WTC11 (cell line): ENCODE measurements around the gene WDHD1. TPM values are rescaled to one million over a fixed set of nuclear protein-coding genes. Genes with fewer than 3 reads are reported as not detected.

Source experiments
- ATAC-seq: fragments of 200-7000 bp; cut with Tn5 transposase; 2 replicates; pipeline ENCODE4 v1.10.0; 2021; ENCODE audit warnings: mild to moderate bottlenecking, moderate library complexity
- CTCF ChIA-PET: fragments of 300-600 bp; sonication (Branson Sonifier 250); formaldehyde crosslinking; loops from one replicate; lab custom pipeline; 2021; ENCODE audit warnings: antibody characterized with exemption; lab: Charles Lee
- POLR2A ChIA-PET: fragments of 350-600 bp; sonication (Branson Sonifier 250); formaldehyde crosslinking; loops from one replicate; lab custom pipeline; 2021; ENCODE audit warnings: antibody characterized with exemption; lab: Charles Lee
- DNase-seq: peaks from one replicate; pipeline ENCODE4 v3.0.0; 2021; ENCODE audit warnings: low spot score
- H3K27ac Mint-ChIP-seq: 2 replicates; pipeline ENCODE4 v1.8.0; 2021; ENCODE audit warnings: mixed read lengths
- H3K27me3 Mint-ChIP-seq: 2 replicates; pipeline ENCODE4 v1.8.0; 2021; ENCODE audit warnings: low read depth, mild to moderate bottlenecking, moderate library complexity, mixed read lengths
- H3K36me3 Mint-ChIP-seq: 2 replicates; pipeline ENCODE4 v1.8.0; 2021; ENCODE audit warnings: mixed read lengths
- H3K4me1 Mint-ChIP-seq: 2 replicates; pipeline ENCODE4 v1.8.0; 2022; ENCODE audit warnings: mixed read lengths
- H3K4me3 Mint-ChIP-seq: 2 replicates; pipeline ENCODE4 v1.8.0; 2021; ENCODE audit warnings: mild to moderate bottlenecking, moderate library complexity, mixed read lengths
- H3K9me3 Mint-ChIP-seq: 2 replicates; pipeline ENCODE4 v1.8.0; 2021; ENCODE audit warnings: mixed read lengths
- ATF2 ChIP-seq: sonication (generic); formaldehyde crosslinking; IDR thresholded peaks from 2 replicates; pipeline ENCODE4 v1.8.1; 2022; ENCODE audit warnings: low read depth, missing genetic modification reagents, borderline replicate concordance
- ATF3 ChIP-seq: sonication (generic); formaldehyde crosslinking; conservative IDR thresholded peaks from 2 replicates; pipeline ENCODE4 v1.8.1; 2022; ENCODE audit warnings: mild to moderate bottlenecking, missing genetic modification reagents
- CBFB ChIP-seq: sonication (generic); formaldehyde crosslinking; IDR thresholded peaks from 2 replicates; pipeline ENCODE4 v1.8.1; 2022; ENCODE audit warnings: mild to moderate bottlenecking, low read depth, missing genetic modification reagents
- CDX4 ChIP-seq: fragments of 250-450 bp; sonication (Bioruptor Pico); IDR thresholded peaks from 2 replicates; pipeline ENCODE4 v1.9.0; 2021; ENCODE audit warnings: moderate library complexity, mild to moderate bottlenecking, inconsistent platforms, borderline replicate concordance
- CREM ChIP-seq: sonication (generic); formaldehyde crosslinking; IDR thresholded peaks from 2 replicates; pipeline ENCODE4 v1.8.1; 2022; ENCODE audit warnings: mild to moderate bottlenecking, missing genetic modification reagents, moderate library complexity
- FOXK1 ChIP-seq: sonication (generic); formaldehyde crosslinking; IDR thresholded peaks from 2 replicates; pipeline ENCODE4 v1.8.0; 2022; ENCODE audit warnings: mild to moderate bottlenecking, moderate library complexity, missing genetic modification reagents
- FOXP1 ChIP-seq: sonication (generic); formaldehyde crosslinking; IDR thresholded peaks from 2 replicates; pipeline ENCODE4 v1.8.0; 2022; ENCODE audit warnings: missing genetic modification reagents, mild to moderate bottlenecking, moderate library complexity, borderline replicate concordance
- FOXP4 ChIP-seq: sonication (generic); formaldehyde crosslinking; IDR thresholded peaks from 2 replicates; pipeline ENCODE4 v1.8.0; 2022; ENCODE audit warnings: mild to moderate bottlenecking, missing genetic modification reagents
- GTF2I ChIP-seq: fragments of 250-450 bp; sonication (Bioruptor Pico); conservative IDR thresholded peaks from 2 replicates; pipeline ENCODE4 v1.4.0; 2021; ENCODE audit warnings: mild to moderate bottlenecking
- IRF1 ChIP-seq: sonication (generic); formaldehyde crosslinking; IDR thresholded peaks from 2 replicates; pipeline ENCODE4 v1.8.0; 2023; ENCODE audit warnings: missing genetic modification reagents
- NFYB ChIP-seq: sonication (generic); formaldehyde crosslinking; conservative IDR thresholded peaks from 2 replicates; pipeline ENCODE4 v1.8.0; 2022; ENCODE audit warnings: low read depth, missing genetic modification reagents
- USF1 ChIP-seq: sonication (generic); formaldehyde crosslinking; IDR thresholded peaks from 2 replicates; pipeline ENCODE4 v1.8.0; 2022; ENCODE audit warnings: mild to moderate bottlenecking, missing genetic modification reagents
- ZNF121 ChIP-seq: sonication (generic); formaldehyde crosslinking; IDR thresholded peaks from 2 replicates; pipeline ENCODE4 v1.8.0; 2023; ENCODE audit warnings: missing genetic modification reagents
- ZNF512 ChIP-seq: sonication (generic); formaldehyde crosslinking; IDR thresholded peaks from 2 replicates; pipeline ENCODE4 v1.8.1; 2022; ENCODE audit warnings: missing genetic modification reagents, borderline replicate concordance
- ZNF532 ChIP-seq: fragments of 250-450 bp; sonication (Bioruptor Pico); IDR thresholded peaks from 2 replicates; pipeline ENCODE4 v1.9.0; 2021; ENCODE audit warnings: mild to moderate bottlenecking, borderline replicate concordance
- total RNA-seq: library from RNA; stranded (reverse); gene quantifications from 3 replicates; pipeline ENCODE4 v1.2.3, GENCODE V29; 2021

The WDHD1 gene
- total RNA-seq, 1 experiment from 2014 or later = 76.1 TPM

- no peak for ATAC-seq
These were observed 47.9 kb downstream of the WDHD1 start for GRCh38 chr14:54979039-54979438.

GRCh38 chr14:54976316-54976715 is 50.6 kb downstream of the WDHD1 start:
- H3K4me3 Mint-ChIP-seq = no peak overlapping the region
- H3K36me3 Mint-ChIP-seq = peaks cover 38% of the 10 kb centered on the region
- TF ChIP-seq ZNF121 (CRISPR knock-in tag) (peak; percentile 60; the same call in 1 of the 2 replicates), CREM (CRISPR knock-in tag) (no peak)
- H3K27me3 Mint-ChIP-seq = no peaks in the 10 kb centered on the region
- no peak for DNase-seq
- peaks cover 2% of the 10 kb centered on the region; the same call in 1 of the 2 replicates for H3K4me1 Mint-ChIP-seq
- ChIA-PET CTCF (no interaction called here), POLR2A (no interaction called here)
- no peaks in the 10 kb centered on the region for H3K9me3 Mint-ChIP-seq
- no peak overlapping the region for H3K27ac Mint-ChIP-seq
- ATAC-seq = no peak

More at GRCh38 chr14:54979039-54979438, 47.9 kb downstream of the WDHD1 start:
- TF ChIP-seq CDX4 (no peak), ZNF512 (CRISPR knock-in tag) (no peak)
- TF ChIP-seq, all 79 proteins: peak for 0
- Mint-ChIP-seq H3K27ac (no peak overlapping the region), H3K27me3 (no peaks in the 10 kb centered on the region), H3K9me3 (no peaks in the 10 kb centered on the region), H3K4me3 (no peak overlapping the region), H3K4me1 (peaks cover 1% of the 10 kb centered on the region; the same call in 1 of the 2 replicates), H3K36me3 (peaks cover 42% of the 10 kb centered on the region)
- no peak for DNase-seq
- ChIA-PET POLR2A (no interaction called here), CTCF (no interaction called here)

GRCh38 chr14:54975856-54976255 is 51.0 kb downstream of the WDHD1 start:
- CTCF ChIA-PET = no interaction called here
- POLR2A ChIA-PET = no interaction called here
- ATAC-seq (no peak), DNase-seq (no peak)
- Mint-ChIP-seq H3K4me1 (peaks cover 2% of the 10 kb centered on the region; the same call in 1 of the 2 replicates), H3K27me3 (no peaks in the 10 kb centered on the region), H3K9me3 (no peaks in the 10 kb centered on the region), H3K36me3 (peaks cover 39% of the 10 kb centered on the region), H3K4me3 (no peak overlapping the region), H3K27ac (no peak overlapping the region)
- TF ChIP-seq IRF1 (CRISPR knock-in tag) (no peak), ZNF532 (no peak), USF1 (CRISPR knock-in tag) (no peak), ATF2 (no peak), GTF2I (CRISPR knock-in tag) (no peak), FOXK1 (CRISPR knock-in tag) (no peak), NFYB (CRISPR knock-in tag) (no peak), CBFB (CRISPR knock-in tag) (no peak), ATF3 (no peak), FOXP1 (no peak), FOXP4 (no peak)
